Mesendoderm (in vitro differentiated cells): ENCODE data around the gene C2CD4D.

ENCODE experiments used
- DNase-seq: peaks from one replicate; pipeline ENCODE4 v3.0.0; 2013
- H2AK5ac ChIP-seq: 2 replicates; pipeline ENCODE4 v1.6.1; 2013; ENCODE audit warnings: low read length, inconsistent platforms
- H2BK120ac ChIP-seq: 2 replicates; pipeline ENCODE4 v1.6.1; 2013; ENCODE audit warnings: low read depth, mild to moderate bottlenecking, low read length, moderate library complexity, mixed read lengths
- H2BK15ac ChIP-seq: replicated peaks from 2 replicates; pipeline ENCODE4 v1.6.1; 2013; ENCODE audit warnings: low read depth, mild to moderate bottlenecking, moderate library complexity
- H2BK5ac ChIP-seq: 2 replicates; pipeline ENCODE4 v1.6.1; 2013; ENCODE audit warnings: low read length, inconsistent platforms
- H3K18ac ChIP-seq: 2 replicates; pipeline ENCODE4 v1.6.1; 2013; ENCODE audit warnings: mild to moderate bottlenecking, low read length, mixed read lengths
- H3K23ac ChIP-seq: one replicate; pipeline ENCODE4 v1.6.1; 2013; ENCODE audit warnings: low read length
- H3K27ac ChIP-seq: 2 replicates; pipeline ENCODE4 v1.5.1; 2013; ENCODE audit warnings: low read depth, mild to moderate bottlenecking, inconsistent platforms, low read length, moderate library complexity
- H3K27me3 ChIP-seq: 2 replicates; pipeline ENCODE4 v1.6.1; 2013; ENCODE audit warnings: low read length, control low read depth, mild to moderate bottlenecking, inconsistent platforms; ENCODE audit not compliant: insufficient read depth, poor library complexity
- H3K36me3 ChIP-seq: 2 replicates; pipeline ENCODE4 v1.6.1; 2013; ENCODE audit warnings: low read length, inconsistent platforms; ENCODE audit not compliant: control insufficient read depth, insufficient read depth
- H3K4ac ChIP-seq: one replicate; pipeline ENCODE4 v1.6.1; 2013; ENCODE audit warnings: low read depth, mild to moderate bottlenecking, low read length, moderate library complexity
- H3K4me1 ChIP-seq: 2 replicates; pipeline ENCODE4 v1.6.1; 2013; ENCODE audit warnings: low read depth, low read length, inconsistent platforms; ENCODE audit not compliant: control insufficient read depth
- H3K4me2 ChIP-seq: 2 replicates; pipeline ENCODE4 v1.6.1; 2013; ENCODE audit warnings: low read length
- H3K4me3 ChIP-seq: 2 replicates; pipeline ENCODE4 v1.5.1; 2013; ENCODE audit warnings: mild to moderate bottlenecking, low read length
- H3K56ac ChIP-seq: one replicate; pipeline ENCODE4 v1.6.1; 2013; ENCODE audit warnings: low read length
- H3K79me1 ChIP-seq: 2 replicates; pipeline ENCODE4 v1.6.1; 2013; ENCODE audit warnings: low read length, inconsistent platforms
- H3K79me2 ChIP-seq: 2 replicates; pipeline ENCODE4 v1.6.1; 2013; ENCODE audit warnings: mild to moderate bottlenecking, low read length; ENCODE audit not compliant: control insufficient read depth, insufficient read depth
- H3K9ac ChIP-seq: 2 replicates; pipeline ENCODE4 v1.6.1; 2013; ENCODE audit warnings: low read length, inconsistent platforms
- H4K5ac ChIP-seq: one replicate; pipeline ENCODE4 v1.6.1; 2013; ENCODE audit warnings: low read length
- H4K8ac ChIP-seq: one replicate; pipeline ENCODE4 v1.6.1; 2013; ENCODE audit warnings: low read depth, mild to moderate bottlenecking, control low read depth, low read length, moderate library complexity
- WGBS: extraction: QIAGEN DNeasy Blood & Tissue Kit; methylation state at CpG from one replicate; pipeline ENCODE4 v1.1.7; 2013; ENCODE audit warnings: low lambda C conversion rate, missing lambda C conversion rate; ENCODE audit not compliant: insufficient coverage; ENCODE audit errors: extremely low coverage; 5-methylcytosine and 5-hydroxymethylcytosine counted together

C2CD4D gene

DNA sequence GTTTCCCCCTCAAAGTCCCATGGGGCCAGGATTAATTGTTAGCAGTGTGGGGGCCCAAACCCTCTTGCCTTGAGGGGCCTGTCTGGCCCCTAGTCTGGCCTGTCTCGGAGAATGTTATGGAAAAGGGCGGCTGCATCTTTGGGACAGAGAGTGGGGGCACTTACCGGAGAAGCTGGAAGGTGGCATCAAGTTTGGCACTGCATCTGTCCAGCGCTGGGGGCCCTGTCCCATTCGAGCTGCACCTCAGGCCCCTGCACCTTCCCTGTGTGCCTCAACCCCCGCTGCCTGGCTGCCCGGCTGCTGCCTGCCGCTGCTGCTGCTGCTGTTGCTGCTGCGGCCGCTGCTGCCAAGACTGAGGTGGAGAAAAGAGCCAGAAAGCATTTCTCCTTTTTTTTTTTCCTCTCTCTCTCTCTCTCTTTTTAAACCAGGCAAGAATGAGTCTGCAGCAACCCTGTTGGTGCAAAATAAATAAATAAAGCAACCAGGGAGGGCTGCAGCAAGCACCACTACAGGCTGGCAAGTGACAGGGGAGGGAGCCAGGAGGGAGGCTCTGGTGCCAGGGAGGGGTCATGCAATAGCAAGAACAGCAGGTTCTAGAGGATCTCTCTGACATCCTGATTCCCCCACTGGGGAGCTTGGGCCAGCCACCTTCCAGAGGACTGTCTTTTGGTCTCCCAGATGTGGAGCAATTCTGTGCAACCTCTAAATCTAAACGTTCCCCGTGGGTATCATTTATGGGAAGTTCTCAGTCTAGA lies 34.4 kb downstream of the C2CD4D start, which contains the start of gene LINGO4:
TSS of gene LINGO4 (minus strand) at position 354 of the 755 bp plus-strand sequence. CDS start 2,715 bp downstream, outside the sequence.
- DNase-seq: no peak
- no peak within 1 kb of the TSS for H3K27ac ChIP-seq
- no peak within 1 kb of the TSS for H3K4me3 ChIP-seq
- H3K4me2 ChIP-seq: no peak within 1 kb of the TSS
- H3K23ac ChIP-seq: no peak within 1 kb of the TSS
- no peak within 1 kb of the TSS for H3K4ac ChIP-seq
- no peak within 1 kb of the TSS for H4K5ac ChIP-seq
- H2AK5ac ChIP-seq: no peak within 1 kb of the TSS
- H3K79me1 ChIP-seq: no peaks in the 10 kb centered on the region
- no peak within 1 kb of the TSS for H3K9ac ChIP-seq
- no peak within 1 kb of the TSS for H2BK120ac ChIP-seq
- no peaks in the 10 kb centered on the region for H3K4me1 ChIP-seq
- no peaks in the 10 kb centered on the region for H3K36me3 ChIP-seq
- no peak within 1 kb of the TSS for H2BK5ac ChIP-seq
- H2BK15ac ChIP-seq: no peak within 1 kb of the TSS
- no peaks in the 10 kb centered on the region for H3K79me2 ChIP-seq
- no peak within 1 kb of the TSS for H4K8ac ChIP-seq
- H3K27me3 ChIP-seq: no peaks in the 10 kb centered on the region
- H3K56ac ChIP-seq: no peak within 1 kb of the TSS
- WGBS: no CpG with 5 or more reads among the region's 12 CpGs
- no peak within 1 kb of the TSS for H3K18ac ChIP-seq

DNA sequence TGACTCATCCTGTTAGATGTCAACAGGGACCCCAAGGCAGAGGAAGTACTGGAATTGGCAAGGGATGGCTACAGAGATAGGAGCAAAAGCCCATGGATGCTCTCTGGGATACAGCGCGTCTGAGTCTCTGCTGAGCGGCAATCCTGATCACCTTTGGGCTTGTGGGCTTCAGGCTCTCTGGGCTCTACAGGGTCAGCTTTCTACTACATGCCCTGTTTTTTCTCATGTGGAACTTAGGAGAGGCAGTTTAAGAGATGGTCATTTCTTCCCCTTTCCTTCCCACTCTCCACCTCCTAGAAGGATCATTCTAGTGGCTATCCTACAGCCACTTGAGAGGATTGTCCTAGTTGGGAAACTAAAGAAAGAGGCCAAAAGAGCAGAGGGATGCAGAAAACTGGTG lies 35.7 kb downstream of the C2CD4D start:
- no peaks in the 10 kb centered on the region for H3K27me3 ChIP-seq
- no peak overlapping the region for H3K4ac ChIP-seq
- H3K4me2 ChIP-seq: no peak overlapping the region
- no peak overlapping the region for H2BK5ac ChIP-seq
- no peak overlapping the region for H3K18ac ChIP-seq
- H2BK15ac ChIP-seq: no peak overlapping the region
- no peak for DNase-seq
- no peak overlapping the region for H3K27ac ChIP-seq
- no peak overlapping the region for H4K5ac ChIP-seq
- no CpG with 5 or more reads among the region's 3 CpGs for WGBS
- H3K4me3 ChIP-seq: no peak overlapping the region
- no peak overlapping the region for H3K9ac ChIP-seq
- no peaks in the 10 kb centered on the region for H3K79me1 ChIP-seq
- no peak overlapping the region for H4K8ac ChIP-seq
- H2AK5ac ChIP-seq: no peak overlapping the region
- no peaks in the 10 kb centered on the region for H3K36me3 ChIP-seq
- H3K4me1 ChIP-seq: peaks cover 2% of the 10 kb centered on the region
- H2BK120ac ChIP-seq: no peak overlapping the region
- H3K79me2 ChIP-seq: no peaks in the 10 kb centered on the region
- H3K56ac ChIP-seq: no peak overlapping the region
- no peak overlapping the region for H3K23ac ChIP-seq

DNA sequence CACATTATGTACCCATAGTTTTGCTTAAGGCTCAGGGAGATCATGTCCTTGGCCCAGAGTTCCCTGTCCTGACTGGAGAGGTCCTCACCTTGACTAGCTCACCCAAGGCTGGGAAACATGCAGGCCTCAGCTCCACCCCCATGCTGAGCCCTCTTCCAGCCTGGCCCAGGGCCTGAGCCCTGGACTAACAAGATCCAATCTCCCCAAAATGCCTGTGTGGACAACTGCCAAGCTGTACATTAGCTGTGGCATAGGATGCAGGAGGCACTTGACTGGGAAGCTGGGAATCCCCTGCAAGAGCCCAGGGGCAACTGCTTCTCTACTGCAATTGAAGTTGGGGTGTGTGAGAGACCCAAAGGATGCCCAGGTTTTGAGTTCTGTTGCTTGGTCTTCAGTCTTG lies 36.5 kb downstream of the C2CD4D start:
- Histone ChIP-seq H2BK120ac (no peak overlapping the region), H3K18ac (no peak overlapping the region), H3K4me2 (no peak overlapping the region), H4K8ac (no peak overlapping the region), H3K36me3 (no peaks in the 10 kb centered on the region), H3K27me3 (no peaks in the 10 kb centered on the region), H3K9ac (no peak overlapping the region), H2BK5ac (no peak overlapping the region), H3K27ac (no peak overlapping the region), H3K4me3 (no peak overlapping the region), H3K4ac (no peak overlapping the region), H2BK15ac (no peak overlapping the region), H4K5ac (no peak overlapping the region), H2AK5ac (no peak overlapping the region), H3K56ac (no peak overlapping the region), H3K23ac (no peak overlapping the region), H3K79me1 (no peaks in the 10 kb centered on the region), H3K4me1 (peaks cover 2% of the 10 kb centered on the region), H3K79me2 (no peaks in the 10 kb centered on the region)
- DNase-seq: no peak

DNA sequence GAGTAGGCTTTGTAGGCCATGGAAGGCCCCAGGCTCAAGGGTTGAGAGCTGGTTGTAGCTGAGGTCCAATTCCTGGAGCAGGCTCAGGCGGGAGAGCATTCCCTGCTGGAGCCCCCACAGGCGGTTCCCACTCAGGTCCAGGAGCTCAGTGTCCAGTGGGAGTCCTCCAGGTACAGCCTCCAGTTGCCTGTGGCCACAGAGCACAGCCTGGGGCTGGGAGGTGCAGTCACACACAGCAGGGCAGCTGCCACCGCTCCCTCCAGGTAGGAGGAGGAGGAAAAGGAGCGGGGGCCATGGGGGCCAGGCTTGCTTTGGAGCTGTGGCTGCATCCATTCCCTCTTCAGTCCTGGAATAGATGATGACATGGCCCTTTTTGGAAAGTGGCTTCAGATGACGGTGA lies 37.2 kb downstream of the C2CD4D start:
- no peak overlapping the region for H3K27ac ChIP-seq
- no peak for DNase-seq
- no peak overlapping the region for H2BK5ac ChIP-seq
- H3K4me2 ChIP-seq: no peak overlapping the region
- no peak overlapping the region for H3K4ac ChIP-seq
- H3K18ac ChIP-seq: no peak overlapping the region
- H4K8ac ChIP-seq: no peak overlapping the region
- H3K4me1 ChIP-seq: peaks cover 2% of the 10 kb centered on the region
- H3K27me3 ChIP-seq: no peaks in the 10 kb centered on the region
- H3K23ac ChIP-seq: no peak overlapping the region
- no peak overlapping the region for H2AK5ac ChIP-seq
- H3K36me3 ChIP-seq: no peaks in the 10 kb centered on the region
- no peak overlapping the region for H4K5ac ChIP-seq
- H2BK15ac ChIP-seq: no peak overlapping the region
- H3K79me1 ChIP-seq: no peaks in the 10 kb centered on the region
- WGBS: no CpG with 5 or more reads among the region's 5 CpGs
- H3K9ac ChIP-seq: no peak overlapping the region
- no peak overlapping the region for H2BK120ac ChIP-seq
- no peak overlapping the region for H3K56ac ChIP-seq
- no peaks in the 10 kb centered on the region for H3K79me2 ChIP-seq
- no peak overlapping the region for H3K4me3 ChIP-seq

DNA sequence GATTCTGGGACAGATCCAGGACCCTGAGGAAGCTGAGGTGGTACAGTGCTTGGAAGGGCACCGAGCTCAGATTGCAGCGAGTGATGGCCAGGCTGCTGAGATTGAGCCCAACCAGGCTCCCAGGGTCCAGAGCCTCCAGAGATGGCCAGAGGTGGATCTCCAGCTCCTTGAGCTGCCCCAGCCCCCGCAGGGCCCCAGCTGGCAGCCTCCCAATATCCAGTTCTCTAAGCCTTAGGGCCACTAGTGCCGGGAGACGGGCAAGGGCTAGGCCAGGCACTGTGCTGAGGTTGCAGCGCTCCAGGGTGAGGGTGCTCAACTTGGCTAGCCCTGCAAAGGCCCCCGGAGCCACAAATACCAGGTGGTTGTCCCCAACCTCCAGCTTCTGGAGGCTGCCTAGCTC lies 37.8 kb downstream of the C2CD4D start:
- H3K27me3 ChIP-seq: no peaks in the 10 kb centered on the region
- H2AK5ac ChIP-seq: no peak overlapping the region
- no peak overlapping the region for H3K4me2 ChIP-seq
- H3K4me3 ChIP-seq: no peak overlapping the region
- H4K5ac ChIP-seq: no peak overlapping the region
- H3K79me2 ChIP-seq: no peaks in the 10 kb centered on the region
- H4K8ac ChIP-seq: no peak overlapping the region
- no peaks in the 10 kb centered on the region for H3K36me3 ChIP-seq
- no peak overlapping the region for H3K4ac ChIP-seq
- H3K18ac ChIP-seq: no peak overlapping the region
- no peak overlapping the region for H2BK15ac ChIP-seq
- no peak overlapping the region for H3K9ac ChIP-seq
- no CpG with 5 or more reads among the region's 7 CpGs for WGBS
- peaks cover 2% of the 10 kb centered on the region for H3K4me1 ChIP-seq
- DNase-seq: no peak
- H2BK120ac ChIP-seq: no peak overlapping the region
- no peaks in the 10 kb centered on the region for H3K79me1 ChIP-seq
- H3K23ac ChIP-seq: no peak overlapping the region
- H3K27ac ChIP-seq: no peak overlapping the region
- H3K56ac ChIP-seq: no peak overlapping the region
- H2BK5ac ChIP-seq: no peak overlapping the region

DNA sequence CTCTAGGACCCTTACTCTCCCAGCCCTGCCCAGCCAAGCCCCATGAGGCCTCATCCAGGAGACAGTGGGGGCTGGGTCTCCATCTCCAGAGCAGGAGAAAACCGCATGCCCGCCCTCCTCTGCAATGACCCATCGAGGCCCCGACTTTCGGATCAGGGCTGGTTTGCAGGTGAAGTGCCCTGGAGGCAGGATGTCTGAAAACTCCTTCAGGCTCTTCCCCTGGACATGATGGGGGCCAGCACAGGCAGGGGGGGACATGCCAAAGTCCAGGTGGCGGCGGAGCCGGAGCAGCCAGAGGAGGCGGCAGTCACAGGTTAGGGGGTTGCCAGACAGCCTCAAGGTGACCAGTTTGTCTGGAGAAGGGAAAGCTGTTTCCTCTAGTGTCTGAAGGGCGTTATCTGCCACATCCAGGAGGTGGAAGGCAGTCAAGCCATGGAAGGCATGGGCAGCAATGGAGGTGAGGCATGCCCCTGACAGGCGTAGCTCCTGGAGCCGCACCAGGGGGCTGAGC lies 38.3 kb downstream of the C2CD4D start:
- WGBS: no CpG with 5 or more reads among the region's 12 CpGs
- no peaks in the 10 kb centered on the region for H3K79me2 ChIP-seq
- no peaks in the 10 kb centered on the region for H3K27me3 ChIP-seq
- peaks cover 2% of the 10 kb centered on the region for H3K4me1 ChIP-seq
- no peak overlapping the region for H3K23ac ChIP-seq
- no peak overlapping the region for H3K9ac ChIP-seq
- H2BK5ac ChIP-seq: no peak overlapping the region
- H4K5ac ChIP-seq: no peak overlapping the region
- H3K4me3 ChIP-seq: no peak overlapping the region
- no peak overlapping the region for H3K18ac ChIP-seq
- no peaks in the 10 kb centered on the region for H3K79me1 ChIP-seq
- no peak overlapping the region for H4K8ac ChIP-seq
- no peak overlapping the region for H2AK5ac ChIP-seq
- no peak overlapping the region for H2BK15ac ChIP-seq
- H3K4me2 ChIP-seq: no peak overlapping the region
- no peak overlapping the region for H3K4ac ChIP-seq
- no peaks in the 10 kb centered on the region for H3K36me3 ChIP-seq
- H2BK120ac ChIP-seq: no peak overlapping the region
- no peak for DNase-seq
- H3K56ac ChIP-seq: no peak overlapping the region
- no peak overlapping the region for H3K27ac ChIP-seq
